Heart left ventricle (tissue), 16 donors: ENCODE results near the gene LRMDA. TPM values are rescaled to one million over a fixed set of nuclear protein-coding genes. Genes with fewer than 3 reads are reported as not detected.

ENCODE experiments used
- ATAC-seq, 4 donors: fragments of 200-7000 bp; cut with Tn5 transposase; one replicate each; pipeline ENCODE4 v1.9.1; 2020 to 2022; ENCODE audit warnings: moderate library complexity in 4 of 4, mild to moderate bottlenecking in 3 of 4, moderate number of reproducible peaks in 1 of 4
- DNase-seq, 5 donors: peaks; one replicate each; pipeline ENCODE4 v3.0.0-alpha.2; 2020
- H3K27ac ChIP-seq, 12 donors: fragments of 200-600 bp; sonication (generic) in 4 of 12; one replicate each; pipeline versions ENCODE4 v1.5.0 to v1.8.0; 2016 to 2022; ENCODE audit warnings: mild to moderate bottlenecking in 2 of 12
- H3K27me3 ChIP-seq, 9 donors: fragments of 200-600 bp; sonication (generic) in 2 of 9; one replicate each; pipeline versions ENCODE4 v1.5.1 to v1.8.0; 2016 to 2022; ENCODE audit warnings: mild to moderate bottlenecking in 3 of 9
- H3K36me3 ChIP-seq, 9 donors: fragments of 200-600 bp; sonication (generic) in 2 of 9; one replicate each; pipeline versions ENCODE4 v1.5.0 to v1.8.0; 2018 to 2022; ENCODE audit warnings: mild to moderate bottlenecking in 2 of 9
- H3K4me1 ChIP-seq, 12 donors: fragments of 200-600 bp; sonication (generic) in 4 of 12; one replicate each; pipeline versions ENCODE4 v1.5.0 to v1.8.0; 2016 to 2022; ENCODE audit warnings: mild to moderate bottlenecking in 3 of 12
- H3K4me3 ChIP-seq, 12 donors: fragments of 200-600 bp; sonication (generic) in 4 of 12; one replicate each; pipeline versions ENCODE4 v1.5.0 to v1.8.0; 2017 to 2022; ENCODE audit warnings: mild to moderate bottlenecking in 9 of 12, moderate library complexity in 4 of 12
- H3K9me3 ChIP-seq, 12 donors: fragments of 200-600 bp; sonication (generic) in 4 of 12; one replicate each; pipeline versions ENCODE4 v1.5.0 to v1.8.0; 2016 to 2022; ENCODE audit warnings: mild to moderate bottlenecking in 1 of 12
- CTCF ChIP-seq, 12 donors: fragments of 200-600 bp; sonication (generic) in 4 of 12; IDR thresholded peaks; one replicate each; pipeline versions ENCODE4 v1.5.0 to v1.8.0; 2018 to 2022; ENCODE audit warnings: antibody characterized with exemption in 12 of 12, mild to moderate bottlenecking in 5 of 12
- POLR2A ChIP-seq, 2 donors: fragments of 450-650 bp; IDR thresholded peaks; one replicate each; pipeline ENCODE4 v1.6.1; 2017; ENCODE audit warnings: antibody characterized with exemption in 2 of 2, mild to moderate bottlenecking in 2 of 2, moderate library complexity in 2 of 2
- WGBS, 4 donors: extraction: QIAGEN DNeasy Blood & Tissue Kit in 2 of 4; methylation state at CpG; one replicate each; pipeline versions ENCODE4 v1.1.5 to v1.1.7; 2013 to 2018; 5-methylcytosine and 5-hydroxymethylcytosine counted together
- intact Hi-C, 10 donors: fragments of 100-400 bp; cut with DNase I; formaldehyde crosslinking; loops; one replicate each; pipeline versions ENCODE4 v1.11.1 to v1.14.2; 2022
- polyA plus RNA-seq, 2 donors: library from polyadenylated mRNA; stranded (reverse); fragments of 200-250 nt; gene quantifications; one replicate each; pipeline ENCODE4 v1.2.3, GENCODE V29; 2013
- total RNA-seq, 9 donors: library from RNA; depleted of rRNA in 2 of 9; stranded (reverse); fragments of >200 nt in 2 of 9; fragmentation: NEBNext Ultra II Directional in 3 of 9; extraction: Animal tissue kit (Norgen Biotek cat#: 25700) in 3 of 9; gene quantifications; one replicate each; pipeline versions ENCODE4 v1.1.0 to v1.2.4, GENCODE V29; 2016 to 2023
- donor health status: ischemic (EF 13 %, LVEDD 7.1; RV severe dilation, severe dysfunction).
- donor health status: healthy with polysubstance abuse.
- donor health status: DM: no; HTN: yes; CAD: no.
- donor health status: DM: no; HTN: no; CAD: no.
- donor health status: ischemic (EF 25% LVEDD 6.9; RV normal size, moderate dysfunction).
- donor health status: ischemic (EF 25% LVEDD 5.7; RV mildly dilated, moderate dysfunction).
- donor health status: healthy.
- donor health status: DM: yes; HTN: yes; CAD: no.
- donor health status: ischemic (EF 35%, LVEDD 5.7; RV mildly dilated, moderate dysfunction).
- donor health status: nonischemic (EF 11% LVEDD 7.7; RV severe dilation, severe dysfunction).
- donor health status: DM: yes; HTN: yes; CAD: no.
- donor health status: PGD.
- donor health status: ischemic (EF 29% LVEDD 5.4; RV normal size, mild dysfunction).
- donor health status: nonischemic (EF 23%, LVEDD 6.1; RV moderate dilation, normal function).

LRMDA gene
- total and polyA plus RNA-seq, 11 donors, result 2.4 to 34.4 (median 14.9) TPM

- Histone ChIP-seq H3K4me1 (no peaks in the 10 kb centered on the region), H3K27me3 (no peaks in the 10 kb centered on the region), H3K9me3 (no peaks in the 10 kb centered on the region), H3K27ac (no peak overlapping the region), H3K36me3 (no peaks in the 10 kb centered on the region), H3K4me3 (no peak overlapping the region)
- DNase-seq (no peak), ATAC-seq (no peak)
- peak; percentile 37 to 67 (median 54) for TF ChIP-seq CTCF (IDR thresholded peaks at IDR 0.05)
- no peak for TF ChIP-seq POLR2A (IDR thresholded peaks at IDR 0.05)
- intact Hi-C loops, result loop anchor here in 6 of 10 donors (2.0 to 10.0 kb wide), 6 partner anchors 125 to 637 kb away; partner anchors contain the start of gene ZNF503 (in 3 of the 6)
- 50 to 72% (median 60%) methylated on average over 2 of the region's 2 CpGs for WGBS, 4 donors
These were observed 478.6 kb downstream of the LRMDA start for GRCh38 chr10:75910032-75910431.

GRCh38 chr10:75911426-75911825, 480.0 kb downstream of the LRMDA start:
- intact Hi-C loops, result loop anchor here in 6 of 10 donors (2.0 to 10.0 kb wide), 6 partner anchors 123 to 636 kb away; partner anchors contain the start of gene ZNF503 (in 3 of the 6)
- ATAC-seq (no peak), DNase-seq (no peak)
- no peaks in the 10 kb centered on the region for H3K36me3 ChIP-seq
- TF ChIP-seq CTCF (IDR thresholded peaks at IDR 0.05), result no peak
- no peak for TF ChIP-seq POLR2A (IDR thresholded peaks at IDR 0.05)
- H3K27me3 ChIP-seq, result no peaks in the 10 kb centered on the region
- 84 to 93% (median 90%) methylated on average over 2 of the region's 2 CpGs for WGBS, 4 donors
- no peak overlapping the region for H3K27ac ChIP-seq
- no peaks in the 10 kb centered on the region for H3K9me3 ChIP-seq
- no peak overlapping the region for H3K4me3 ChIP-seq
- H3K4me1 ChIP-seq, result no peaks in the 10 kb centered on the region

GRCh38 chr10:75916906-75917305, 485.5 kb downstream of the LRMDA start:
- no peaks in the 10 kb centered on the region for H3K9me3 ChIP-seq
- H3K27me3 ChIP-seq, result no peaks in the 10 kb centered on the region
- TF ChIP-seq POLR2A (IDR thresholded peaks at IDR 0.05), result no peak
- TF ChIP-seq CTCF (IDR thresholded peaks at IDR 0.05), result no peak
- no peak for ATAC-seq
- intact Hi-C loops, result loop anchor here in 2 of 10 donors (10.0 kb wide), 2 partner anchors 118 to 522 kb away; no protein-coding TSS in a partner anchor
- no peak for DNase-seq
- H3K27ac ChIP-seq, result no peak overlapping the region
- peaks cover 0 to 16% (median 5%) of the 10 kb centered on the region in 12 donors for H3K4me1 ChIP-seq
- H3K4me3 ChIP-seq, result no peak overlapping the region
- H3K36me3 ChIP-seq, result no peaks in the 10 kb centered on the region
- 64 to 72% (median 70%) methylated on average over 3 of the region's 3 CpGs for WGBS, 4 donors

- Histone ChIP-seq H3K4me1 (peaks cover 0 to 16% (median 5%) of the 10 kb centered on the region in 12 donors), H3K4me3 (no peak overlapping the region), H3K27ac (peak overlapping the region in 2 of 12 donors; percentile 16 to 38), H3K36me3 (no peaks in the 10 kb centered on the region), H3K27me3 (no peaks in the 10 kb centered on the region), H3K9me3 (no peaks in the 10 kb centered on the region)
- 62 to 72% (median 67%) methylated on average over 2 of the region's 2 CpGs for WGBS, 4 donors
- ATAC-seq, result peak in 2 of 4 donors; percentile 50 to 62
- DNase-seq, result no peak
- TF ChIP-seq CTCF (IDR thresholded peaks at IDR 0.05) (no peak), POLR2A (IDR thresholded peaks at IDR 0.05) (no peak)
- intact Hi-C loops, result loop anchor here in 3 of 10 donors (10.0 kb wide), 2 partner anchors 115 to 525 kb away; no protein-coding TSS in a partner anchor
These were observed 488.5 kb downstream of the LRMDA start for GRCh38 chr10:75919913-75920312.
